MCF 10A (cell line): ENCODE results near the gene SLC38A3. TPM values are rescaled to one million over a fixed set of nuclear protein-coding genes. Genes with fewer than 3 reads are reported as not detected.

Source experiments
- BruUV-seq: library from RNA; stranded (reverse); fragments of 400-500 nt; replicated peaks from 2 replicates; lab custom pipeline; 2021; lab: Mats Ljungman, UMichigan
- CTCF ChIA-PET: fragments of 300-600 bp; sonication (Branson Sonifier 250); formaldehyde crosslinking; extraction: SDS; loops from one replicate; lab custom pipeline; 2021; ENCODE audit warnings: antibody characterized with exemption, inconsistent platforms; lab: Yijun Ruan, JAX
- POLR2A ChIA-PET: fragments of 300-600, 350-650 bp; sonication (Branson Sonifier 250); formaldehyde crosslinking; extraction: SDS; loops from one replicate; lab custom pipeline; 2020; ENCODE audit warnings: antibody characterized with exemption, inconsistent platforms; lab: Yijun Ruan, JAX
- DNase-seq: peaks from one replicate; pipeline ENCODE4 v3.0.0-alpha.2; 2018; ENCODE audit not compliant: unreplicated experiment
- H3K27ac Mint-ChIP-seq: one replicate; pipeline ENCODE4 v1.8.0; 2022; ENCODE audit warnings: mild to moderate bottlenecking, low read depth, mixed read lengths; ENCODE audit not compliant: unreplicated experiment
- H3K27me3 Mint-ChIP-seq: one replicate; pipeline ENCODE4 v1.8.0; 2022; ENCODE audit warnings: mixed read lengths; ENCODE audit not compliant: insufficient read depth, unreplicated experiment
- H3K36me3 Mint-ChIP-seq: one replicate; pipeline ENCODE4 v1.8.0; 2022; ENCODE audit warnings: mild to moderate bottlenecking, moderate library complexity, mixed read lengths; ENCODE audit not compliant: insufficient read depth, unreplicated experiment
- H3K4me1 Mint-ChIP-seq: one replicate; pipeline ENCODE4 v1.8.0; 2022; ENCODE audit warnings: mixed read lengths; ENCODE audit not compliant: insufficient read depth, unreplicated experiment
- H3K4me3 Mint-ChIP-seq: one replicate; pipeline ENCODE4 v1.8.0; 2022; ENCODE audit warnings: mild to moderate bottlenecking, moderate library complexity, mixed read lengths; ENCODE audit not compliant: unreplicated experiment
- H3K9me3 Mint-ChIP-seq: one replicate; pipeline ENCODE4 v1.8.0; 2022; ENCODE audit warnings: mixed read lengths; ENCODE audit not compliant: unreplicated experiment
- CTCF ChIP-seq: fragments of 200-600 bp; IDR thresholded peaks from one replicate; pipeline ENCODE4 v1.8.0; 2022; ENCODE audit warnings: antibody characterized with exemption, mild to moderate bottlenecking; ENCODE audit not compliant: unreplicated experiment
- intact Hi-C: fragments of 100-400 bp; cut with micrococcal nuclease; formaldehyde crosslinking; loops from 2 replicates; pipeline ENCODE4 v1.14.1; 2022
- total RNA-seq: library from RNA; stranded (reverse); gene quantifications from 2 replicates; pipeline ENCODE4 v1.2.3, GENCODE V29; 2022

The SLC38A3 gene
- total RNA-seq, 1 experiment from 2014 or later: not detected

GRCh38 chr3:50256978-50257890 lies 52.2 kb downstream of the SLC38A3 start:
- H3K36me3 Mint-ChIP-seq: peaks cover 28% of the 10 kb centered on the region
- ChIA-PET CTCF (interaction anchor here (0.8 to 7.2 kb wide), 9 partner anchors 8 to 137 kb away, joined by 3 to 70 read pairs (median 5); partner anchors contain the start of genes GNAI2 and GNAT1), POLR2A (interaction anchor here (1.4 kb wide), 1 partner anchor 29 kb away, joined by 3 read pairs; no protein-coding TSS in a partner anchor)
- H3K27me3 Mint-ChIP-seq: no peaks in the 10 kb centered on the region
- H3K4me1 Mint-ChIP-seq: peaks cover 5% of the 10 kb centered on the region
- BruUV-seq: no TSS peak
- peak; percentile 64 for TF ChIP-seq CTCF
- H3K9me3 Mint-ChIP-seq: no peaks in the 10 kb centered on the region
- H3K27ac Mint-ChIP-seq: no peak overlapping the region
- intact Hi-C loops: loop anchor here (1.0 kb wide), 1 partner anchor 30 kb away; no protein-coding TSS in a partner anchor
- DNase-seq: peak; percentile 67
- H3K4me3 Mint-ChIP-seq: no peak overlapping the region

GRCh38 chr3:50258029-50258680 lies 53.1 kb downstream of the SLC38A3 start:
- intact Hi-C loops: no loop called here
- no peaks in the 10 kb centered on the region for H3K9me3 Mint-ChIP-seq
- peaks cover 22% of the 10 kb centered on the region for H3K36me3 Mint-ChIP-seq
- H3K27me3 Mint-ChIP-seq: no peaks in the 10 kb centered on the region
- no peak overlapping the region for H3K4me3 Mint-ChIP-seq
- BruUV-seq: no TSS peak
- DNase-seq: no peak
- TF ChIP-seq CTCF: no peak
- no peak overlapping the region for H3K27ac Mint-ChIP-seq
- ChIA-PET POLR2A (interaction anchor here (1.0 to 1.5 kb wide), 2 partner anchors 11 to 22 kb away, joined by 3 to 4 read pairs; partner anchors contain the start of gene GNAI2), CTCF (interaction anchor here (0.6 to 7.2 kb wide), 8 partner anchors 10 to 1145 kb away, joined by 3 to 70 read pairs (median 4); partner anchors contain the start of genes GNAI2 and SEMA3B)
- peaks cover 5% of the 10 kb centered on the region for H3K4me1 Mint-ChIP-seq

GRCh38 chr3:50258979-50259378 lies 53.9 kb downstream of the SLC38A3 start:
- H3K4me3 Mint-ChIP-seq: no peak overlapping the region
- peak overlapping the region; percentile 46 for H3K27ac Mint-ChIP-seq
- peaks cover 22% of the 10 kb centered on the region for H3K36me3 Mint-ChIP-seq
- H3K4me1 Mint-ChIP-seq: peaks cover 5% of the 10 kb centered on the region
- ChIA-PET CTCF (interaction anchor here (0.5 to 7.2 kb wide), 15 partner anchors 11 to 1892 kb away, joined by 3 to 70 read pairs (median 4); partner anchors contain the start of genes GNAI2 and SEMA3B), POLR2A (interaction anchor here (0.5 to 2.6 kb wide), 4 partner anchors 12 to 59 kb away, joined by 3 to 16 read pairs (median 4); partner anchors contain the start of genes GNAI2 and SEMA3B)
- intact Hi-C loops: no loop called here
- no peaks in the 10 kb centered on the region for H3K27me3 Mint-ChIP-seq
- BruUV-seq: no TSS peak
- no peaks in the 10 kb centered on the region for H3K9me3 Mint-ChIP-seq
- no peak for TF ChIP-seq CTCF
- no peak for DNase-seq
